ENCODE results near the gene FIGNL2.

The FIGNL2 gene

DNA sequence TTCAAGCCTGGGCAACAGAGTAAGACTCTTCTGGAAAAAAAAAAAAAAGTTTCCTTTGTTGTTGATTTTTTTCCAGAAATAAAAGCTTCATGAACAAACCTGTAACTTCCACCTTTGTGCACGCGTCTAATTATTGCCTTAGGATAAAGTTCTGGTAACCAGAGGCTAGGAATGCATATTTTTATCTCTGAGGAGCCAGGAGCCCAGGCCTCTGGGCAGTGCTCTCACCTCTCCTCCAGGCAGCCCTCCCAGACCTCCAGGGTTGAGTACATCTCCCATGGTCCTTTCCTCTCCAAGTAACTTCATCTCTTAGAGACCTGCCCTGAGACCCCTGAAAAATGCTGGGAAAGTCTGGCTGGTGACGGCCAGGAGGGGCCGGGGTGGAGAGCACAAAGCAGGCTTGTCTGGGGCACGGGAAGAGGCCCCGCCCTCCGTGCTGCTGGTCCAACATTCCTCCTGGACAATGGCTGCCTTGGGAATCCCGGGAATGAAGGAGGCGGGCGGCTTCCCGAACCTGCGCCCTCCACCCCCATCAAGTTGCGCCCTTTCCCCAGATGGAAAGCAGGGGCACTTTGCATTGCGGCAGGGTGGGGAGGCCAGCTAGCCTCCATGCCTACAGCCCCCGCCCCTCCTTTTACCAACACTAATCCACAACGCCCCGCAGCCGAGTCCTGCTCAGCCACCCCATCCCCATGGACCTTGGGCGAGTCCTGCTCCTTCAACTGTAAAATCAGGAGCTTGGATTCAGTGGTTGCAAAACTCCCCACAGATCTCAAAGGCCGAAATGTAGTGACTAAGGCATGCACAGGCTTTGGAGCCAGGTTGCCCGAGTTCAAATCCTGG lies 7.3 kb upstream of the FIGNL2 start:
- peak; percentile 88 for DNase-seq (ENCODE audit: low spot score)

DNA sequence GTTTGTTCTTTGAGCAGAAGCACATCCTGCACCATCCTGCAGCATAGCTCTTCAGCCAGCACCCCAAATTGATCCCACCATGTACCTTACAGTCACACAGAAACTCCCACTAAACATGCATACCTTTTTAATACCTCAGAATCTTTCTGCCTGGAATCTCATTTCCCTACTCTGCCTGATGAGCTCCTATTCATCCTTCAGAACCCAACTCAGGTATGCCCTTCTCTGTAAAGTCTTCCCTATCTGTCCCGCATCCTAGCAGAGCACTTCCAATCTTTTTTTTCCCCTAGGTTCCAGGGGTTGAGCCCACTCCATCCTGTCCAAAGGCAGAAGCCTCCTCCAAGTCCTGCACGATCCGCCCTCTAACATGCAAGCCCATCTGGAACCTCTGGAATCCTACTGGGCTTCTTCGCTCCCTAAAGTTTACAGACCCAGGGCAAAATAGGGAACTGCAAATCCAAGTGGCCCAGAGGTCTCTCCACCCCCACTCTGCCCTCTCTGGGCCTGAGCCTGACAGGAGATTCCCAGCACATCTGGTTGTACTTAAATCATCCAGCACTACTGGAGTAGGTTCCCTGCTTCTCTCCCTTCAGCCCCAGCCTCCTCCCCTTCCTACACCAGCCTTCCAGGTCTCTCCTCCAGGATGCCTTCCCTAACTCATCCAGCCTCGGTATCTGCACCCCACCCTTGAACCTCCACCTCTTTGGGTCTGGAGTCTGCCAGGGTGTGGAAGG lies 4.1 kb upstream of the FIGNL2 start:
- DNase-seq (ENCODE audit: low spot score), result no peak

DNA sequence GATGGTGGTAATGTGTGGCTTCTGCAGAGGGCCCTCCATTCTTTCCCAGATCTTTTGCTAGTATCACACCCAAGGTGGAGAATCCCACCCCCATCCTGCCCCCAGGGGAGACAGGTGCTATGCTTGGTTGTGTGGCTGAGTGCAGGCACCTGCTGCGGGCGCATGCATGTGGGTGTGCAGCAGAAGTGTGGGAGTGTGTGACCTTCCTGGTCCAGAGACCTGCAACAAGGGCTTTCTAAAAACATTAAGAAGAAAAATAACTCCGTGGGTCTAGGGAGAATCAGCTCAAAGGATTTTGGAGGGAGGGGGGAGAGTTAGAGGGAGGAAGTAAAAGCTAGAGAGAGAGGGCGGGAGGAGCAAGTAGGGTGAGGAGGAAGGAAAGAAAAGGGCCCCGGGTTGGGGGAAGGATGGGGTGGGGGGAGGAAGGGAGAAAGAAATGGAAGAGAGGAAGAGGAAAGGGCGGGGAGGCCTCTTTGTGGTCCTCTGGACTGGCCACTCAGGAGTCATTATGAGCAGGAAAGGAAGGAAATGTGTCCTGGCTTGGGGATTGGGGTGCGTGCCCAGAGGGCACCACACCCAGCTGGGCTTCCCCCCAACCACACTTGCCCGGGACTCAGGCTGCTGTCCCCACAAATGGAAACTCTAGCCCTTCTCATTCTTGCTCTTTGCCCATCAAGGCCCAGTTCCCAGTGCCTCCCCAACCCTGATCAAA lies 3.1 kb upstream of the FIGNL2 start:
- DNase-seq (ENCODE audit: low spot score), result no peak

DNA sequence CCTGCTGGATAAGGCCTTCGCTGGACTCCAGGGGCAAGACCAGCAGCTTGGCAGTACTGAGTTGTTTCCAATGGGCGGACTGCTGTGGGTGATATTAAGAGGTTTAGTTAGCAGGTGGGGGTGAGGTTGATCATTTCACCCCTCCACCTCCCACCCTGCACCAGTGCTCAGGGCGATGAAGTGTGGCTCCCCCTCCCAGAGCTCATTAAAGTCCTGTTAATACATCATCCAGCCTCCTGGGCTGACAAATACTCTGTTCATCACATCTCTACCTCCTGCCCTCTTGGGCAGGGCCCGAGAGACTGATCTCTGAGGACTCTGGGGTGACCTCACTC lies 2.4 kb upstream of the FIGNL2 start:
- no peak for DNase-seq (ENCODE audit: low spot score)

DNA sequence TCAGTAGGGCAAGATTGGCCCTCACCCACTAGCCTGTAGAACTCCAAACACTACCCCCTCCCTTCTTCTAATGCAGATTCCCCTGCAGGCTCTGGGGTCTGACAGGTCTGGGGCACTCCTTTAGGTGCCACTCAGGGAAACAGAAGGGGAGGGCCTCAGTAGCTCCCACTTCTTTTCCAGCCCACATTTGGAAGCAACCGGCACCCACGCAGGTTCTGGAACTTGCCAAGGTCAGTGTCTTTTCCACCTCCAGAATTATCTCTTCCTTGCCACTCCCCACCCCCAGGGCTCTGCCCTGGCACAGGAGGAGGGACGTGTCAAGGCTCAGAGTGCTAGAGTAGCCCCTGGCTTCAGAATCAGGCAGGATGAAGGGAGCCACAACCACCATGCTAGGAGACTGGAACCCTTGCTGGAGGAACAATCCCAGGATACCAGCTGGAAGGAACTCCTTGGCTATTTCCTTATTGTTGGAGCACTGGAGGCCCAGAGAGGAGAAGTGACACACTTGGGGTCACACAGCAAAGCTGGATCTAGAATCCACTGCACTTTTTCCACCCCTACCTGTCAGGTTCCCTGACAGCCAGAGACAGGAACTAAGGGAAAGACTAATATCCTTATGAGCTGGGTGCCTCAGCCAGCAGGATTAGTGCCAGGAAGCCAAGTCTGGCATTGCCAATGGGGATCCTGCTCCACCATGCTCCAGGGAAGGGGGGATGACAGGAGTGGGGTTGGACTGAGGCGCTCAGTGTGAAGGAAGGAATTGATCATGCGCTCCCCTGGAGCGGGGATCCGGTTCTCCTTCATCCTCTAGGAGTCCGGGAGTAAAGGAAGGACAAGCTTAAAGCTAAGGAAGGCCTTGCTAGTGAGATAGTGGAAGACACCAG lies 1.8 kb upstream of the FIGNL2 start:
- no peak for DNase-seq (ENCODE audit: low spot score)

DNA sequence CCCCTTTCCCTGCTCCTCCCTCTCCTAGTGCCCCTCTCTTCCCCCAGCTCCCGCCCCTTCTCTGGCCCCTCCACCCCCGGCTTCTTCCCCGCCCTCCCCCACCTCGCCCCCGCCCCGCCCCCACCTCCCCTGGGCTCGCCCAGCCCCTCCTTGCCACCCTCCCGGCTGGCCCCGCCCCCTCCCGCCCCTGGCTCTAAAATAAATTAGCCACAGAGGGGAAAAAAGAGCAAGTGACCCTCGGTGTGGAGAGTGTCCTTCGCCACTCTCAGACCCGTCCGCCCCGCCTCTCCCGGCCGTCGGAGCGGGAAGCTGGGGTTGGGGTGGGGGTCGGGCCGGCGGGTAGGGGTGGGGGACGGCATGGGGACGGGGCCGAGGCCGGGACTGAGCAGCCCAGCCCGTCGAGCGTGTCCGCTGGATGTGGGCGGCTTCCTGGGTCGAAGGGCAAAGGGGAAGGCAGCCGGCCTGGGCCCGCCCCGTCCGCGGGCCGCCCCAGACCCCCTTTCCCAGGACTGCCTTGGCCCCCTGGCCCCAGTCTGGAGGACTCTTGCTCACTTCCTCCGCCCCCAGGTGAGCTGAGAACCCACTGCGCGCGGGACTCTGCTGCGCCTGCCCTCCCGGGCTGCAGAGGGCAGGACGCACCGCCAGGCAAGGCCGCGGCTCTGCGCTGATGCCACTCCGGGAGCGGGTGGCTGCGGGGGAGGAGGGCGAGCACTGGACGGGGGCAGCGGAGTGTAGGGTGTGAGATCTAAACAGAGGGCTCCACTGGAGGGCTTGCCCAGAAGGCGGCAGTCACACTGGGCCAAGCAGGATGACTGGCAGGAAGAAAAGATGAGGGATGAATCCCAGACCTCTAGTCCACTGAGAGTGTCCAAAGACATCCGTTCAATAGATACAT lies 570 bp upstream of the FIGNL2 start:
- peak; percentile 91 for DNase-seq (ENCODE audit: low spot score)

DNA sequence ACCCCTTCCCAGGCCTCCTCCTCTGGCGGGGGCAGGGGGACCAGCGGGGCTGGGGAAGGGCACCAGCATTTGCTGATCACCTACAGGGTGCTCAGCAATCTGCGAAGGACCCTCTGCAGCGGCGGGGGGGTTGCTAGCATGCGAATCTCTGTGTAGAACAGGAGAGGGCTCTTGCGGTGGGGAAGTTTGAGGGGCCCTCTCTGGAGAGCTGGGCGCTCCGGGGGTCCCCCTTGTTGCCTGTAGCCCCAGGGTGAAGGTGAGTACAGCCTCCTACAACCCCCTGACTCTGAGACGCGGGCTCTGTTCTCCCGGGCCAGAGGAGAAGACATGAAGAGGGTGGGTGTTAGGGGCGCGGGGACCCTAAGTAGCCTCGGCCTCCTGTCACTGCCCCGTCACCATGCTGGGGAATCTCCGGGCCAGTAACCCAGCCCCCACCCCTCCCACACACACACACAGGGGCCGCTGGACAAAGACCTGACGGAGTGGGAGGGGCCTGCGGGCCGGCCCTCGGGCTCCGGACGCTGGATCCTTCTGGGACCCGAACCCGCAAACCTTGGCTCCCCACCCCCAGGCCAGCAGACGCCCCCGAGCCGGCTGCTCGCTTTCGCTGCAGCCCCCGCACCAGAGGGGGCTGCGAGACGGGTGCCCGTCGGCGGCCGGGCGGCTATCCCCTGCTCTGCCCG lies 734 bp downstream of the FIGNL2 start:
- peak; percentile 65 for DNase-seq (ENCODE audit: low spot score)

DNA sequence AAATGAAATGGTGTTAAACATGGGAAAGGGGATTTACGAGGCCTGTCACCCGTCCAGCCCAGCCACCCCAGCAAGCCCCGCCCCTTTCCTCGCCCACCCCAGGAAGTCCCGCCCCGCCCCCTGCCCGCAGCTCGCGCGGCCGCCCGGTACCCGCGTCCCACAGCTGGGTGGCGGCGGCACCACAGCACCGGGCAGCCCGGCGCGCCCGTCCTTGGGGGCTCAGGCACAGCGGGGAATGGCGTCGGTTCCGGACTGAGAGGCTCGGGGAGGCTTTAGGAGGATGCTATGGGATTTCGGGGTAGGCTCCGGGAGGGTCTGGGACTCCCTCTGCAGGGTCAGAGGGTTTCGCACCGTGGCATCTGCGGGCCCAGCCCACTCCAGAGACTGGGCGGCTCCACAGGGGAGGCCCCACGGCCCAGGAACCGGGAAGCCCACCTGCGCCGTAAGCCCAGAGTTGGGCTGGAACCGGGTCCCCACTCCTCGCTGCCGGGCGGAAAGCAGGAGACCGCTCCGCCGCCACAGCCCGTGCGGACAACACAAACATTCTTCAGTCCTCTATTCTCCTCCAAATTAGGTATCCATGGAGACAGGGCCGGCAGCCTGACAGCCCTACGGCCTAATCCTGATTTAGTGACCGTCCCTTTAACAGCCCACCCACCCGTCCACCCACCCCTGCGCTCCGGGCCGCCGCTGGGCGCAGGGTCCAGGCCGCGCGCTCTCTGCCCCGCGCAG lies 1.4 kb downstream of the FIGNL2 start:
- DNase-seq (ENCODE audit: low spot score), result peak; percentile 84

DNA sequence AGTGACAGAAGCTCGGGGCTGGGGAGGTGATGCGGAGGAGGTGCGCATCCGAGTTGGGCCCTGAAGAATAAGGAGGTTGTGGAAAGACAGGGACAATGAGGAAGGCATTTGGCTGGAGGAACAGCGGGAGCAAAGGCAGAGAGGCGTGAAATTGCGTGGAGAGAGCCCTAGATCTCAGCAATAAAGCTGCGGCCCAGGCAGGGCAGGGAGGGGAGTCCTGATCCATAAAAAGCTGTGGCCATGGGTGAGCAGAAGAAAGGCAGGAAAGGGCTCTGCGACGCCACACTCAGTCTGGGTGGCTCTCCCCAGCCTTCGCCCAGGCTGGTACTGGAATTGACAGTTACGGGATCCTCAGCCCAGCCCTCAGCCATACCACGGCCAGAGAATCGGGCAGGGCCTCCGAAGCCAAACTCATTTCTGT lies 2.2 kb downstream of the FIGNL2 start:
- no peak for DNase-seq (ENCODE audit: low spot score)

DNA sequence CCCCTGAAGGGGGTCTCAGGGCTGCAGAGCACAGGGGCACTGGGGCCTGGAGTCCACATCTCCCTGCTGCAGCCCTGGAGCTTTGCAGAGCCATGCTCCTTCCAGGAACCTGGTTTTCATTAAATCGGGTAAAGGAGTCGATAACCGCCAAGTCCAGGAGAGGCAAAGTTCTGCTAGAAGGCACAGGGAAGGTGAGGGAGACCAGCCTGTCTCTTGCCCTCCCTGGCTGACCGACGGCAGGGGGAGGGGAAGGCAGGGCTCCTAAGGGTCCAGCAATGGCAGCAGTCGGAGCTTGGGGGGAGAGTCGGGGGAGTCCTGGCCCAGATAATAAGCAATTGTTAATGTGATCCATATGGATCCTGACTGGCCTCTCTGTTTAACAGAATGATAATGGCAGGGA lies 3.0 kb downstream of the FIGNL2 start:
- DNase-seq (ENCODE audit: low spot score), result no peak

DNA sequence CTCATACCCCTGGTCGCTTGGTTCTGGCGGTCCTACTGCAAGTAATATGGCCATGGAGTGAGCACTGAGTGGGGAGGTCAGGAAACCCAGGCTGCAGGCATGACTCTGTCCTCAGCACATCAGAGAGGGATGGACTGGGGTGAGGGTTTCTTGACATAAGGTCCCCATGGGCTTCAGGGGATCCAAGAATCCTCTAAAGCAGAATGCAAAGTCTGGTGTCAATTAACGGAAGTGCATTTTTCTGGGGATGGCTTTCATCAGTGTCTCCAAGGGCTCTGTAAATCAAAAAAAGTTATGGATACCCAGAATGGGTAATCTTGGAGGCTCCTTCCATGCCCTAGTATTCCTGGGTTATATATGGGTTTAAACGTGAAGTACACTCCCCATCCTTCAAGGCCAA lies 3.7 kb downstream of the FIGNL2 start:
- DNase-seq (ENCODE audit: low spot score), result no peak

DNA sequence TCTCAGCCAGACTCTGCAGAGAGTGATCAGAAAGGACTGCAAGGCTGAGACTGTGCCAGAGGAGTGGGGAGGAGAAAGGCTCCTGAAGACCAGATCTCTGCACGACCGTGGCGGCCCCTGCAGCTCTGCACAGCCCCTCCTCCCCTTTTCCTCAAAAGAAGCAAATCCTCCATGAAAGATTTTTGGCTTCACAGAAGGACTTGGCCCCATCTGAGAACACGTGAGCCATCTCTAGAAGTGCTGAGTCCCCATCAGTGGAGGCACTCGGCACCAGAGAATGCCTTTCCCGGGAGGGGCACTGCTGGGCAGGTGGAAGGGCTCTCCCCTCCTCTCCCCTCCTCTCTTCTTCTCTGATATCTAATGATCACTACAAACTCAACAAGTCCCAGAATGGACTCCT lies 6.8 kb downstream of the FIGNL2 start:
- no peak for DNase-seq (ENCODE audit: low spot score)

DNA sequence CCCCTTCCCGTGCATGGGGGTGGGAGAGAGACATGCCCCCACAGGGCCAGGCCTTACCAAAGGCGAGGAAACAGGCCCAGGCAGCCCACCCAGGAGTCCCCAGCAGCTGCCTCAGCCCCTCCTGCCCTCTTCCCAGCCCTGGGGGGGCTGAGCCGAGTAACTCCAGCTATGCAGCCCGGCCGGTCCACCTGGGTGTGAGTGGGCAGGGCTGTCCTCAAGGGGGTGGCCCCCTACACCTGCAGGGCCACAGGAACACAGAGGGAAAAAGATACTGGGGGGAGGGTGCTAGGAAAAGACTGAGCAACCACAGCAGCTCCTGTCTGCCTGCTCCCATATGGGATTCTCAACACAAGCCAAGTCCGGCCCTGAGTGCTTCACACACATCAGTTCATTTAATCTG lies 7.6 kb downstream of the FIGNL2 start:
- no peak for DNase-seq (ENCODE audit: low spot score)

DNA sequence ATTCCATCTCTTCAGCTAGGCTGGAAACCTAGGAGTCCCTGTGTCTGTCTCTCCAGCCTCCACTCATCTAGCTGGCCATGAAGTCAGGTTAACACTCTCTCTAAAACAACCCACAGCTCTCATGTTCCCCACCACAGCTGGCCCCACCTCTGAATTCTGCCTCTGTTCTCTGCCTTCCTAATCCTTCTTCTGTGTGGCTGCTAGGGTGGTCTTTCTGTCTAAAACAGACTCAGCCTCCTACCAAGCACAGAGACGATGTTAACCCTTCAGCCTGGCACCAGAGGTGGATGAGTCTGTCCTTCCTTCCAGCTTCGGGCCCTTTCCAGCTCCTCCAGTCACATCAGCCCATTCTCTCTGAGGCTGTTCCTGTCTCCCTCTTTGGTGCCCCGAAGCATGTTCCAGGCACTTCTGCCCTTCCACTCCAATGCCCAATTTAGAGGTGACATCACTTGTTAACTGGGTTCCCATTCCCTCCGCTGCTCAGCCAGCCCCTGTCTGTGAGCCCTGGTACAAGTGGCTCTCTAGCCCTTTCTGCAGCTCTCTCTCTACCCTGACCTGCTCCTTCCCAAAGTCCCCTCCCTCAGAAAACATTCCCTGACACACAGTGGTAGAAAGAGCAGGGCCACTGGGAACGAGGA lies 9.1 kb downstream of the FIGNL2 start:
- no peak for DNase-seq (ENCODE audit: low spot score)

DNA sequence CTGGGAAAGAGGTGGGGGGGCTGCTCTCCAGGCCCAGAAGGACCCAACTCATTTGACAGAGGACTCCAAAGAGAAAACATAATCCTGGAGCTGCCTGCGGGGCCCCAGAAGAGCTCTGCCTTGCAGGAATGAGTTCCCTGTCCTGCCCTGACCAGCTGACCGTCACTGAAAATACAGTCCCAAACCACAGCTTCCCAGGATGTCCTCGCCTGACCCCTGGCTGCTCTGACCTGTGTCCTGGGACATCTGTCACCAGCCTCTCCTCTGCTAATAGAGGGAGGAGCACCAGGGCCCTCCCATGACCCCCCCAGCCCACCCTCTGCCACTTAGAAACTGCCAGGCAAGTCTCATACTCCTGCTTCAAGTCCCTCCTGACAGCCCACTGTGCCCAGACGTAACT lies 9.8 kb downstream of the FIGNL2 start:
- DNase-seq (ENCODE audit: low spot score), result no peak

DNA sequence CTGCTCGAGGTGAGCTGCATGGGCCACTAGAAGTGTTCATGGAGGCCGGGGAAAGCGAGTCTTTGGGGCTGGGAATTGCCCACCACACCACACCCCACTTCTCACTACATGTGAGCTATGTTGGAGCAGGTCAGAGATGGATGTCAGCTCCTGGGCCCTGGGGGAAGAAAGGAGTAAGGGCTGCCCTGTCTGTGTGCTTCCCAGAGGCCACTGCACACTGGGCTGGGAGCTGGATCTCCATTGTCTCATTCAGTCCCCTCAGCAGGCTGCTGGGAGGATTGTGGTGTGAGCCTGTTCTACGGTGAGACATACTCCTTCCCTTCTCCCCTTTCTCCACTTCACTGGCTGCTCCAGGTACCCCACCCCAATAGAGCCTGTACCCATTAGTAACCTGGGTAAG lies 10.5 kb downstream of the FIGNL2 start:
- DNase-seq (ENCODE audit: low spot score), result no peak

DNA sequence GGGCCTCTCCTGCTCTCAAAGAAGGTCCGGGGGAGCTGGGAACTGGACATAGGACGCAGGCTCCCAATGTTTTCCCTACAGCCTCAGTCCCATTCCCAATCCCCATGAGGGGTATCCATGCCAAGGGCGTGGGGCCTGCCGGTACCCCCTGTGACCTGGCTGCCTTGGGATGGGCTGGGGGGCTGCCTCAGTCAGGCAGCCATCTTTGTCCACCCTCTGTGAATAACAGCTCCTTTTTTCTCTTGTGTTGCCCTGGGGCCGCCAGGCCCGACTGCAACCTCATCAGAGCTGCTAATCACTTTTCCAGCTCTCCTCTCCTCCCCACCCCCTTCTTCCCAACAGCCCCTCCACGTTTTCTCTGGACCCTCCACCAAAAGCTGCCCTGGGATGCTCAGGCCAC lies 11.2 kb downstream of the FIGNL2 start:
- DNase-seq (ENCODE audit: low spot score), result no peak

DNA sequence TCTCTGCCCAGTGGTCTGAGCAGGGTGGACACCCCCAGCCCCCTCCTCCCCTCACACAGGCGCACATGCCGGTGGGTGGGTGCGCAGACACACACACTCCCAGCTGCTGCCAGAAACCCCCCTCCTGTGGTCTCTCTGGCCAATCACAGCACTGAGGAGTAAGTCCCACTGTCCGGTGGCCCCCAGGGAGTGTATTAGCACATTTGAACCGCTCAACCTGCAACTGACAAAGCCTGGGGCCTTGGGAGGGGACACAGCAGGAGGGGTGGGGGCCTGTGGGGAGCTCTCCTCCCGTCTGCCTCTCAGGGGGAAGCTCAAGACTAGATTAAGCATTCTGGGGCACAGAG lies 11.7 kb downstream of the FIGNL2 start:
- no peak for DNase-seq (ENCODE audit: low spot score)
